Measurements from ENCODE around the gene TWIST2. TPM values are rescaled to one million over a fixed set of nuclear protein-coding genes. Genes with fewer than 3 reads are reported as not detected.

TWIST2 gene
- polyA plus RNA-seq, 1 donor from 2014 or later = not detected

GRCh38 chr2:238900511-238900910 lies 52.6 kb downstream of the TWIST2 start:
- Histone ChIP-seq H4K20me1 (ENCODE audit: insufficient read depth) (no peaks in the 10 kb centered on the region), H3K4me2 (ENCODE audit: low read length) (no peak overlapping the region), H3K36me3 (ENCODE audit: insufficient read depth, low read length) (no peaks in the 10 kb centered on the region), H3K79me2 (replicated peaks; ENCODE audit: insufficient read depth, low read length) (no peaks in the 10 kb centered on the region), H2AFZ (ENCODE audit: low read depth, low read length) (no peak overlapping the region), H3K9ac (ENCODE audit: low read length) (no peak overlapping the region), H3K4me3 (ENCODE audit: low read length) (no peak overlapping the region), H3K9me3 (ENCODE audit: low read length) (no peaks in the 10 kb centered on the region), H3K9me2 (ENCODE audit: insufficient read depth, low read length) (no peaks in the 10 kb centered on the region), H3K27ac (ENCODE audit: low read length) (no peak overlapping the region), H3F3A (ENCODE audit: insufficient read depth, low read length, poor library complexity, severe bottlenecking) (no peaks in the 10 kb centered on the region), H3K27me3 (ENCODE audit: insufficient read depth, low read depth, low read length) (no peaks in the 10 kb centered on the region)
- TF ChIP-seq POLR2AphosphoS5 (IDR thresholded peaks at IDR 0.05) = no peak
- TF ChIP-seq MXI1 (conservative IDR thresholded peaks at IDR 0.05; ENCODE audit: poor library complexity, severe bottlenecking) = no peak
- no peak for TF ChIP-seq EZH2 (IDR thresholded peaks at IDR 0.05; ENCODE audit: borderline replicate concordance, insufficient read depth, low read length, poor library complexity, severe bottlenecking)
- TF ChIP-seq SMC3 (conservative IDR thresholded peaks at IDR 0.05; ENCODE audit: poor library complexity) = no peak
- TF ChIP-seq REST (IDR thresholded peaks at IDR 0.05; ENCODE audit: borderline replicate concordance) = no peak
- no peak for TF ChIP-seq EP300 (conservative IDR thresholded peaks at IDR 0.05; ENCODE audit: poor library complexity, severe bottlenecking)

GRCh38 chr2:238901461-238902057 lies 53.7 kb downstream of the TWIST2 start:
- H3K79me2 ChIP-seq (replicated peaks; ENCODE audit: insufficient read depth, low read length) = no peaks in the 10 kb centered on the region
- H3K36me3 ChIP-seq (ENCODE audit: insufficient read depth, low read length) = no peaks in the 10 kb centered on the region
- H3K27ac ChIP-seq (ENCODE audit: low read length) = no peak overlapping the region
- H3K4me2 ChIP-seq (ENCODE audit: low read length) = no peak overlapping the region
- H2AFZ ChIP-seq (ENCODE audit: low read depth, low read length) = no peak overlapping the region
- H4K20me1 ChIP-seq (ENCODE audit: insufficient read depth) = no peaks in the 10 kb centered on the region
- TF ChIP-seq RAD21 (conservative IDR thresholded peaks at IDR 0.05) = no peak
- no peak for TF ChIP-seq SMC3 (conservative IDR thresholded peaks at IDR 0.05; ENCODE audit: poor library complexity)
- no peak for TF ChIP-seq EP300 (conservative IDR thresholded peaks at IDR 0.05; ENCODE audit: poor library complexity, severe bottlenecking)
- no peak for TF ChIP-seq POLR2AphosphoS5 (IDR thresholded peaks at IDR 0.05)
- no peak for TF ChIP-seq EZH2 (IDR thresholded peaks at IDR 0.05; ENCODE audit: borderline replicate concordance, insufficient read depth, low read length, poor library complexity, severe bottlenecking)
- no peak for TF ChIP-seq MXI1 (conservative IDR thresholded peaks at IDR 0.05; ENCODE audit: poor library complexity, severe bottlenecking)
- no peak for TF ChIP-seq CTCF (IDR thresholded peaks at IDR 0.05; ENCODE audit: poor library complexity, severe bottlenecking)
- no peak for TF ChIP-seq TAF1 (IDR thresholded peaks at IDR 0.05; ENCODE audit: low read depth)
- TF ChIP-seq REST (IDR thresholded peaks at IDR 0.05; ENCODE audit: borderline replicate concordance) = no peak
- no peaks in the 10 kb centered on the region for H3K9me3 ChIP-seq (ENCODE audit: low read length)
- H3K4me3 ChIP-seq (ENCODE audit: low read length) = no peak overlapping the region
- H3F3A ChIP-seq (ENCODE audit: insufficient read depth, low read length, poor library complexity, severe bottlenecking) = no peaks in the 10 kb centered on the region
- no peak overlapping the region for H3K9ac ChIP-seq (ENCODE audit: low read length)
- H3K27me3 ChIP-seq (ENCODE audit: insufficient read depth, low read depth, low read length) = no peaks in the 10 kb centered on the region
- H3K9me2 ChIP-seq (ENCODE audit: insufficient read depth, low read length) = no peaks in the 10 kb centered on the region

All from neural cell (in vitro differentiated cells).